HG02885 (cell line): ENCODE measurements around the gene SHROOM1.

Experiments used
- ATAC-seq: cut with Tn5 transposase; IDR thresholded peaks from one replicate; pipeline ENCODE4 v1.9.1; 2021; ENCODE audit warnings: mild to moderate bottlenecking; ENCODE audit not compliant: unreplicated experiment, poor library complexity

SHROOM1 gene

GRCh38 chr5:132825834-132826391, 4.5 kb downstream of the SHROOM1 start:
- no peak for ATAC-seq

GRCh38 chr5:132825033-132825833, 5.2 kb downstream of the SHROOM1 start:
- no peak for ATAC-seq

GRCh38 chr5:132824426-132824825, 6.0 kb downstream of the SHROOM1 start:
- ATAC-seq = no peak

GRCh38 chr5:132823481-132824050, 6.9 kb downstream of the SHROOM1 start:
- ATAC-seq = no peak

GRCh38 chr5:132822650-132823480, 7.6 kb downstream of the SHROOM1 start:
- ATAC-seq = no peak

- no peak for ATAC-seq
These were observed 8.7 kb downstream of the SHROOM1 start for GRCh38 chr5:132821791-132822190.

GRCh38 chr5:132821350-132821749, 9.1 kb downstream of the SHROOM1 start:
- no peak for ATAC-seq

GRCh38 chr5:132820162-132820754, 10.2 kb downstream of the SHROOM1 start:
- peak; percentile 86 for ATAC-seq

GRCh38 chr5:132819468-132819867, 11.0 kb downstream of the SHROOM1 start:
- ATAC-seq = no peak

- no peak for ATAC-seq
These were observed 13.4 kb downstream of the SHROOM1 start for GRCh38 chr5:132817011-132817410.

- ATAC-seq = no peak
These were observed 13.9 kb downstream of the SHROOM1 start for GRCh38 chr5:132816554-132816953.

GRCh38 chr5:132816083-132816482, 14.4 kb downstream of the SHROOM1 start:
- ATAC-seq = no peak

- no peak for ATAC-seq
These were observed 15.0 kb downstream of the SHROOM1 start for GRCh38 chr5:132815454-132815853.

GRCh38 chr5:132814503-132815294, 15.7 kb downstream of the SHROOM1 start:
- no peak for ATAC-seq

GRCh38 chr5:132813599-132814502, 16.6 kb downstream of the SHROOM1 start:
- ATAC-seq = no peak

- ATAC-seq = no peak
These were observed 17.5 kb downstream of the SHROOM1 start, which contains the start of gene SOWAHA for GRCh38 chr5:132812781-132813598. SOWAHA (plus strand) TSS chr5:132813302; CDS start chr5:132813622, 320 bp downstream.

- ATAC-seq = no peak
These were observed 18.2 kb downstream of the SHROOM1 start for GRCh38 chr5:132812123-132812765.
